RPMI8226 (cell line): Measurements from ENCODE around the gene ATP6V0A4.
"Not testable (repeated sequence)": the region's sequence is repeated elsewhere in the genome, so short reads cannot be mapped to it uniquely, and the experiment has no call there.

ENCODE experiments used
- DNase-seq: peaks from one replicate; pipeline ENCODE4 v3.0.0-alpha.2; 2015

ATP6V0A4 gene

GRCh38 chr7:138801256-138801655, 3.3 kb upstream of the ATP6V0A4 start:
- DNase-seq: no peak

- no peak for DNase-seq
These were observed 1.5 kb upstream of the ATP6V0A4 start for GRCh38 chr7:138799336-138800000.

GRCh38 chr7:138798836-138799235, 840 bp upstream of the ATP6V0A4 start:
- DNase-seq: no peak

GRCh38 chr7:138797046-138797445, 950 bp downstream of the ATP6V0A4 start:
- DNase-seq: not testable (repeated sequence)

- DNase-seq: no peak
These were observed 1.9 kb downstream of the ATP6V0A4 start for GRCh38 chr7:138796038-138796615.

GRCh38 chr7:138785587-138786437, 12.2 kb downstream of the ATP6V0A4 start:
- DNase-seq: no peak

GRCh38 chr7:138784692-138785091, 13.3 kb downstream of the ATP6V0A4 start:
- no peak for DNase-seq

- DNase-seq: no peak
These were observed 17.0 kb downstream of the ATP6V0A4 start for GRCh38 chr7:138781004-138781403.

GRCh38 chr7:138776166-138776833, 21.7 kb downstream of the ATP6V0A4 start:
- DNase-seq: no peak

GRCh38 chr7:138773817-138774216, 24.2 kb downstream of the ATP6V0A4 start:
- no peak for DNase-seq

- no peak for DNase-seq
These were observed 24.8 kb downstream of the ATP6V0A4 start for GRCh38 chr7:138773176-138773575.

GRCh38 chr7:138770904-138771303, 27.1 kb downstream of the ATP6V0A4 start:
- no peak for DNase-seq

- no peak for DNase-seq
These were observed 29.8 kb downstream of the ATP6V0A4 start for GRCh38 chr7:138768241-138768640.

- no peak for DNase-seq
These were observed 41.3 kb downstream of the ATP6V0A4 start for GRCh38 chr7:138756591-138757242.

GRCh38 chr7:138755842-138756590, 42.0 kb downstream of the ATP6V0A4 start:
- no peak for DNase-seq

GRCh38 chr7:138755331-138755747, 42.7 kb downstream of the ATP6V0A4 start:
- no peak for DNase-seq

- peak; percentile 22 for DNase-seq
These were observed 44.4 kb downstream of the ATP6V0A4 start for GRCh38 chr7:138753610-138754009.

GRCh38 chr7:138753150-138753518, 44.9 kb downstream of the ATP6V0A4 start:
- no peak for DNase-seq

GRCh38 chr7:138752518-138753149, 45.4 kb downstream of the ATP6V0A4 start:
- peak; percentile 92 for DNase-seq

GRCh38 chr7:138750901-138751464, 47.0 kb downstream of the ATP6V0A4 start:
- DNase-seq: no peak

GRCh38 chr7:138750473-138750872, 47.5 kb downstream of the ATP6V0A4 start:
- no peak for DNase-seq
